A549 treated with RU486 at 1 μM for 4 hours (cell line): ENCODE measurements around the gene ALPK3. TPM values are rescaled to one million over a fixed set of nuclear protein-coding genes. Genes with fewer than 3 reads are reported as not detected.

ENCODE experiments used
- total RNA-seq: library from RNA; stranded (reverse); fragments of 200-300 nt; extraction: Qiagen RNA extraction; gene quantifications from 5 replicates; pipeline ENCODE4 v1.2.3, GENCODE V29; 2022; ENCODE audit warnings: low read depth

The ALPK3 gene, protein sequence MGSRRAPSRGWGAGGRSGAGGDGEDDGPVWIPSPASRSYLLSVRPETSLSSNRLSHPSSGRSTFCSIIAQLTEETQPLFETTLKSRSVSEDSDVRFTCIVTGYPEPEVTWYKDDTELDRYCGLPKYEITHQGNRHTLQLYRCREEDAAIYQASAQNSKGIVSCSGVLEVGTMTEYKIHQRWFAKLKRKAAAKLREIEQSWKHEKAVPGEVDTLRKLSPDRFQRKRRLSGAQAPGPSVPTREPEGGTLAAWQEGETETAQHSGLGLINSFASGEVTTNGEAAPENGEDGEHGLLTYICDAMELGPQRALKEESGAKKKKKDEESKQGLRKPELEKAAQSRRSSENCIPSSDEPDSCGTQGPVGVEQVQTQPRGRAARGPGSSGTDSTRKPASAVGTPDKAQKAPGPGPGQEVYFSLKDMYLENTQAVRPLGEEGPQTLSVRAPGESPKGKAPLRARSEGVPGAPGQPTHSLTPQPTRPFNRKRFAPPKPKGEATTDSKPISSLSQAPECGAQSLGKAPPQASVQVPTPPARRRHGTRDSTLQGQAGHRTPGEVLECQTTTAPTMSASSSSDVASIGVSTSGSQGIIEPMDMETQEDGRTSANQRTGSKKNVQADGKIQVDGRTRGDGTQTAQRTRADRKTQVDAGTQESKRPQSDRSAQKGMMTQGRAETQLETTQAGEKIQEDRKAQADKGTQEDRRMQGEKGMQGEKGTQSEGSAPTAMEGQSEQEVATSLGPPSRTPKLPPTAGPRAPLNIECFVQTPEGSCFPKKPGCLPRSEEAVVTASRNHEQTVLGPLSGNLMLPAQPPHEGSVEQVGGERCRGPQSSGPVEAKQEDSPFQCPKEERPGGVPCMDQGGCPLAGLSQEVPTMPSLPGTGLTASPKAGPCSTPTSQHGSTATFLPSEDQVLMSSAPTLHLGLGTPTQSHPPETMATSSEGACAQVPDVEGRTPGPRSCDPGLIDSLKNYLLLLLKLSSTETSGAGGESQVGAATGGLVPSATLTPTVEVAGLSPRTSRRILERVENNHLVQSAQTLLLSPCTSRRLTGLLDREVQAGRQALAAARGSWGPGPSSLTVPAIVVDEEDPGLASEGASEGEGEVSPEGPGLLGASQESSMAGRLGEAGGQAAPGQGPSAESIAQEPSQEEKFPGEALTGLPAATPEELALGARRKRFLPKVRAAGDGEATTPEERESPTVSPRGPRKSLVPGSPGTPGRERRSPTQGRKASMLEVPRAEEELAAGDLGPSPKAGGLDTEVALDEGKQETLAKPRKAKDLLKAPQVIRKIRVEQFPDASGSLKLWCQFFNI (N-terminal part only)
- total RNA-seq = 0.02 to 0.12 TPM (median 0.09 TPM) in 5 replicates

DNA sequence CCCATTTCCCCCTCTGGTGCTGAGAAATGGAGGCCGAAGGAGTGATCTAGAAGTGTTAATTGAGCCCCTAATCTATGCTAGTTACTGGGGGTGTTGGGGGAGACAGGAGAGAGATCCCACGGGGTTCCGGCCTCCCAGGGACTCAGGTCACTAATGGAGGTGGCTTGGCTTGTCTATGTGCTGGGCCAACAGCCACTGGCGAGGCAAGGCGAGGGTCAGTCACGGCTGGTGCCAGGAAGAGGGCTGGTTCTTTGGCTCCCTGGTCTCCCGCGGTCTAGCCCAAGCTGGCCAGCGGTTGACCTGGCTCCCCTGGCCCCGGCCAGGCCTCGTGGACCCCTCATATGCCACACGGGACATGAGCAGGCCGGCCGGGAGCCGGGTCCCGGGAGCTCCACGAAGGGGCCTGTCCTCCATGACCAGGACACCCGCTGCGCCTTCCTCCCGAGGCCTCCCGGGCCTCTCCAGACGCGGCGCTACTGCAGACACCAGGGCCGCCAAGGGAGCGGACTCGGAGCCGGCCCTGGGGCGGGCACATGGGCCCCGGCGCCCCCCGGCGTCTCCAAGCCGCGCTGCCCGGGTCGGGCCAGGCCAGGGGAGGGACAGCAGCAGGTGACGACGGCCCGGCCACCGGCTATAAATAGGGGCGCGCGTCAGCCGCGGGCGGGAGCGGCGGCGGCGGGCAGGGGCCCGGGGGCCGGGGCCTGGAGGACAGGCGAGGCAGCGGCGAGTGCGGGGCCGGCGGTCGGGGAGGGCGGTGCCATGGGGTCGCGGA, at the start of gene ALPK3:
TSS of gene ALPK3 (plus strand) at position 663 of the 772 bp plus-strand sequence. CDS start at position 760, 97 bp downstream.

DNA sequence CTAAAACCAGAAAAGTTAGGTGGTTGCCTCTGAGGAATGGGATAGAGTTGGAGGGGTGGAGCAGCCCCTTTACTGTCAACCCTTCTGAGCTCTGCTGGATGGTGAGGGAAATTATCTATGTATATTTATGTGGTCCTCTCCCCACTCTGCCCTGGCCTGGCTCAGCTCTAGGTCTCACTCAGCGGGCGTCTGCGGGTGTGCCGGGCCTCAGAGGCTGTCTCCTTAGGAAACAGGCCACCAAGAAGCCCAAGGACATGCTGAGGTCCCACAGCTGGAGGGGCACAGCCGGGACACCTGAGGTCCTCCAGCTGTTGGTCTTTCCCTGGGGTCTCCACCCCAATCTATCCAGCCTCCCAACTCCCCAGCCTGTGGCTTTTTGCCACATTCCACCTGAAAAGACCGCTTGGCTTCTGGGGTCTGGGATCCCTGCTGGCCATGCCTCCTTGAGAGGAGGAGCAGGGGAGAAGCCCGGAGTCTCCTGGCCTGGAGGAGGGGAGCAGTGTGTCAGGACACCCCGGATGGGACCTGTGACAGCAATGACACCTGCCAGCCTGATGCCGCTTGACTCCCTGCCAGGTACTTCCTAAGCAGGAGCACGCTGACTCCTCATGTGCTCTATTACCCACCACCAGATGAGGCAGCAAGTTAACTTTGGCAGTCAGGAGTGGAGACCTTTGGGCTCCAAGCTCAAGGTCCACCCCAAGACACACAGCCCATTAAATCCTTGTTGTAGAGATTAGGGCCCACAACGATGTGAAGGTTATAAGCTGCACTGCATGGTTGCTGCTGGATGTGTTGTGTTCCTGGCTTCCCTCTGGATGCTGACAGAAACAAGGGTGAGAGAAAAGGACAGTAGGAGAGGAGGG, 67.0 kb downstream of the ALPK3 start, which contains the start of gene SLC28A1:
TSS of gene SLC28A1 (plus strand) at position 747 of the 866 bp plus-strand sequence. CDS start 3,099 bp downstream, outside the sequence.

Other genes starting within 250 kb of the ALPK3 start
- gene ZSCAN2, start 216.3 kb upstream of the ALPK3 start, total RNA-seq = 12.7 to 17.0 TPM (median 14.8 TPM) in 5 replicates
- gene WDR73, start 163.1 kb upstream of the ALPK3 start, total RNA-seq = 37.3 to 48.7 TPM (median 37.8 TPM) in 5 replicates
- gene NMB, start 159.2 kb upstream of the ALPK3 start, total RNA-seq = 16.4 to 29.4 TPM (median 26.3 TPM) in 5 replicates
- 294 to 472 TPM (median 333 TPM) in 5 replicates for gene SEC11A, start 101.2 kb upstream of the ALPK3 start, total RNA-seq
- gene ZNF592, start 68.8 kb upstream of the ALPK3 start, total RNA-seq = 16.2 to 21.8 TPM (median 19.9 TPM) in 5 replicates
- gene SLC28A1, start 67.3 kb downstream of the ALPK3 start, total RNA-seq = 0.07 TPM in 1 of 5 replicates, not detected in the others
- gene PDE8A, start 164.5 kb downstream of the ALPK3 start, total RNA-seq = 24.2 to 32.4 TPM (median 29.2 TPM) in 5 replicates